DMS79 treated with DMSO at 0.1 percent for 48 hours (cell line): Measurements from ENCODE around the gene SMIM15.

ENCODE experiments used
- DNase-seq: peaks from one replicate; lab custom pipeline; 2025; lab: John Stamatoyannopoulos, UW

The SMIM15 gene

GRCh38 chr5:61159836-61160235, 2.4 kb downstream of the SMIM15 start:
- DNase-seq: no peak

DNA sequence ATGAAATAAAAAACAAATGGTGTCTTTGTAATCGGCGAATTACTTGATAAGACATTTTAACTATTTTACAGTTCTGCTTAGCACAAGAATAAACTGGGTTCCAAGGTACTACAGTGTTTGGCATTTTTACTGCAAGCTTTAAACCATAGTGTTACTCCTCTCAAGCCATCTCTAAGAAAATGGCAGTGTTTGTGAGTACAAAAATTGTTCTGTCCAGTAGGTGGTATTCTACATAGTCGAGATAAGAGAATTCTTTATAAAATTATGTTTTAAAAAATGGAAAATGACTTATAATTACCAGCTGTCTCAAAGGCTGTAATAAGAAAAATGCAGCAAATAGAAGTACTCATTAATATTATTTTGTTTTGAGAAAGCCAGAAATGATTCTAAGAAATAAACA, 3.2 kb downstream of the SMIM15 start:
- no peak for DNase-seq

DNA sequence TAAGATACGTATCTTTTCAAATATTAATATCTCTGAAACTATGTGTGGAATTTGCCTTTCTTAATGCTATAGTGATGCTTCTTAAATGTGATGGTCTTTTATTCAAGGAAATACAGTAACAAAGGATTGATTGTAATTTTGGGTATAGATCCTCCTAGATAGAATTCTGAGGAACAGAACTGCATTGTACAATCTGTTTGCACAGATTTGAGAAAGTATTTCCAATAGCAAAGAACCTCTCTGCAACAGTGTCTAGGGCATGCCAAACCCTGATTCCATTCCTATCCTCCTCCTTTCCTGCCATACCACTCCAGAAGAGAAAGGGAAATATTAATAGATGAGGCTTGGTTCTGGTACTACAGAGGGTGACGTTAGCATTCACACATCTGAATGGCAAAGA, 10.4 kb downstream of the SMIM15 start:
- no peak for DNase-seq

GRCh38 chr5:61148515-61148914, 13.8 kb downstream of the SMIM15 start:
- no peak for DNase-seq

DNA sequence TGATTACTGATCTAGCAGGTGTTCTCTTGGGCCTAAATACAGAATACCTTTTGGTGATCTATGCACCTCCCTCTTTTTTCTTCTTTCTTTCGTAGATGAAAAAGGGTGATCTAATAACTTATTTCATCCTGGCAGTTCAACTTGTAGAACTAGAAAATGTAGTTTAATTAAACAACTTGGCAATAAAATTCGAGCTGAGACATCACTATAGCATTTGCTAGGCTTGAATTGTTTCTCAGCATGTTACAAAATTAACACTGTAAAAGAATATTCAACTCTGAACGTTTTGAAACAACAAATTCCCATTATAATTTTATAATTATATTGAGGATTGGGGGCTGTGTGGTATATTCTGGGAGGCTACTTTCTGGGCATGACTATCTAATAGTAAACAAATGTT, 19.5 kb downstream of the SMIM15 start:
- no peak for DNase-seq

GRCh38 chr5:61142391-61142790, 19.9 kb downstream of the SMIM15 start:
- DNase-seq: no peak

- DNase-seq: no peak
These were observed 20.5 kb downstream of the SMIM15 start for GRCh38 chr5:61141801-61142200.

GRCh38 chr5:61139931-61140330, 22.3 kb downstream of the SMIM15 start:
- DNase-seq: no peak

DNA sequence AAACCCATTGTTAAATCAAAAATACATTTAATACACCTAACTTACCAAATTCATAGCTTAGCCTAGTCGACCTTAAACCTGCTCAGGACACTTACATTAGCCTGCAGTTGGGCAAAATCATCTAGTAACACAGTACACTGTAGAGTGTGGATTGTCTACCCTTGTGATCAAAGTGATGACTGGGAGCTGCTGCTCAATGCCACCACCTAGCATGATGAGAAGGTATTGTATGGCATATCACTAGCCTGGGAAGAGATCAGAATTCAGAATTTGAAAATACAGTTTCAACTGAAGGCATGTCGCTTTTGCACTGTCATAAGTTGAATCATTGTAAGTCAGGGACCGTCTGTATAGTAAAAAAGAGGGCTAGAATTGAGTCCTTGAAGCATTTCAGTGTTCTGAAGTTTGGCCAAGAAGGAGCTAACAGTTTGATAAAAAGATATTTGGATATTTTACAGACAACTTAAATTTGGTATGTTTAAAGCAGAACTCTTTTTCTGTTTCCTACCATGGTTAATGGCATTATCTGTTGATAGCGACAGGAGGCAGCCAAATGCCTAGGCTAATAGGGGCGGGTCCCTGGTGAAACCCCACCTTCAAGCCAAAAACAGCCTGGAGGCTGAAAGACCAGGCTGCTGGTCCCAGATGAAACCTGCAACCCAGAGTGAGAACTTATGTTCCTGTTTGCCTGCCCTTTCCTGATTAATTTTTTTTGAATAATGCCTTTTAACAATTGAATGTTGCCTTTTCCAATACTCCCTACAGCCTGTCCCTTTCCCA, 23.0 kb downstream of the SMIM15 start:
- no peak for DNase-seq

DNA sequence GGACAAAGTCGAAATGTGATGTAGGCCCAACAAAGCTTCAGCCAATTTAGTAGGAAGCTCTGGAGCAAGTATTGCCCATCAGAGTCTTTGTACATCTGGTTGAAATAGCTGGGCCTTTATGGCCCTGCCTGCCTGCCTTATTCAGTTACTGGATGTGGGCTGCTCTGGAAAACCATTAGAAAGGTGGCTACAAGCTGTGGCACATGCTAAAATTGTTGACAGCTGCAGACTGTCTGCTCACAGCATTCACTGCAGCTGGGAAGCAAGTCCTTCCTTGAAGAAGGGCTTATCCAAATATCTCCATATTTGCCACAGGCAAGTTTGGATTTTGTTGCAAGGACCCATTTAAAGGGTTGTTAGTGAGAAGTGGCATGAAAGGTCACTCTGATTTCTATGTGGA, 24.4 kb downstream of the SMIM15 start:
- no peak for DNase-seq

- no peak for DNase-seq
These were observed 29.7 kb downstream of the SMIM15 start for GRCh38 chr5:61132559-61132958.

GRCh38 chr5:61130289-61130688, 32.0 kb downstream of the SMIM15 start:
- DNase-seq: no peak

DNA sequence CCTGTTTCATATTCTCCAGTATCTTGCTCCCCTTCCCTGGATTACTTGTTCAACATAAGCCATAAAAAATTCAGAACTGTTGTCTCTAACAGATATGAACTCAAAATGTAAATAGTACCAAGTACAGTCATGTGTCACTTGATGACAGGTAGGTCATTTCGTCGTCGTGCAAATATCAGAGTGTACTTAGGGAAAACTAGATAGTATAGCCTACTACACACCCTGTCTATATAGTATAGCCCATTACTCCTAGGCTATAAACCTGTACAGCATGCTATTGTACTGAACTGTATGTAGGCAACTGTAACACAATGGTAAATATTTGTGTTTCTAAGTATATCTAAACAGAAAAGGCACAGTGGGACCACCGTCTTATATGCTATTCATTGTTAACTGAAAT, 39.1 kb downstream of the SMIM15 start:
- no peak for DNase-seq

GRCh38 chr5:61120534-61120933, 41.7 kb downstream of the SMIM15 start:
- DNase-seq: no peak

- no peak for DNase-seq
These were observed 43.2 kb downstream of the SMIM15 start for GRCh38 chr5:61119066-61119465.

- no peak for DNase-seq
These were observed 46.3 kb downstream of the SMIM15 start for GRCh38 chr5:61115968-61116367.

- DNase-seq: no peak
These were observed 47.8 kb downstream of the SMIM15 start for GRCh38 chr5:61114441-61114840.
